Measurements from ENCODE around the gene C14orf119.

Gene C14orf119

GRCh38 chr14:23071244-23071920, 23.9 kb upstream of the C14orf119 start:
- Histone ChIP-seq H3K4me1 (ENCODE audit: insufficient read depth, poor library complexity, severe bottlenecking) (peaks cover 17% of the 10 kb centered on the region), H3K27me3 (ENCODE audit: insufficient read depth, poor library complexity, severe bottlenecking) (no peaks in the 10 kb centered on the region), H3K27ac (ENCODE audit: poor library complexity, severe bottlenecking) (peak overlapping the region; percentile 64), H3K36me3 (ENCODE audit: low read depth) (peaks cover 82% of the 10 kb centered on the region), H3K4me3 (ENCODE audit: severe bottlenecking) (peak overlapping the region; percentile 48), H3K9me3 (ENCODE audit: severe bottlenecking) (no peaks in the 10 kb centered on the region)
- DNase-seq (ENCODE audit: low spot score) (peak; percentile 90), ATAC-seq (ENCODE audit: low read depth) (peak; percentile 94)
- TF ChIP-seq, protein P1, sequence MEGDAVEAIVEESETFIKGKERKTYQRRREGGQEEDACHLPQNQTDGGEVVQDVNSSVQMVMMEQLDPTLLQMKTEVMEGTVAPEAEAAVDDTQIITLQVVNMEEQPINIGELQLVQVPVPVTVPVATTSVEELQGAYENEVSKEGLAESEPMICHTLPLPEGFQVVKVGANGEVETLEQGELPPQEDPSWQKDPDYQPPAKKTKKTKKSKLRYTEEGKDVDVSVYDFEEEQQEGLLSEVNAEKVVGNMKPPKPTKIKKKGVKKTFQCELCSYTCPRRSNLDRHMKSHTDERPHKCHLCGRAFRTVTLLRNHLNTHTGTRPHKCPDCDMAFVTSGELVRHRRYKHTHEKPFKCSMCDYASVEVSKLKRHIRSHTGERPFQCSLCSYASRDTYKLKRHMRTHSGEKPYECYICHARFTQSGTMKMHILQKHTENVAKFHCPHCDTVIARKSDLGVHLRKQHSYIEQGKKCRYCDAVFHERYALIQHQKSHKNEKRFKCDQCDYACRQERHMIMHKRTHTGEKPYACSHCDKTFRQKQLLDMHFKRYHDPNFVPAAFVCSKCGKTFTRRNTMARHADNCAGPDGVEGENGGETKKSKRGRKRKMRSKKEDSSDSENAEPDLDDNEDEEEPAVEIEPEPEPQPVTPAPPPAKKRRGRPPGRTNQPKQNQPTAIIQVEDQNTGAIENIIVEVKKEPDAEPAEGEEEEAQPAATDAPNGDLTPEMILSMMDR (IDR thresholded peaks at IDR 0.05; ENCODE audit: poor library complexity, severe bottlenecking) = no peak

GRCh38 chr14:23071921-23072539, 23.3 kb upstream of the C14orf119 start:
- peak overlapping the region; percentile 48 for H3K4me3 ChIP-seq (ENCODE audit: severe bottlenecking)
- ATAC-seq (ENCODE audit: low read depth) (peak; percentile 48), DNase-seq (ENCODE audit: low spot score) (peak; percentile 62)
- H3K9me3 ChIP-seq (ENCODE audit: severe bottlenecking) = no peaks in the 10 kb centered on the region
- H3K4me1 ChIP-seq (ENCODE audit: insufficient read depth, poor library complexity, severe bottlenecking) = peaks cover 20% of the 10 kb centered on the region
- no peaks in the 10 kb centered on the region for H3K27me3 ChIP-seq (ENCODE audit: insufficient read depth, poor library complexity, severe bottlenecking)
- H3K27ac ChIP-seq (ENCODE audit: poor library complexity, severe bottlenecking) = peak overlapping the region; percentile 64
- TF ChIP-seq, protein P1 (IDR thresholded peaks at IDR 0.05; ENCODE audit: poor library complexity, severe bottlenecking) = no peak
- H3K36me3 ChIP-seq (ENCODE audit: low read depth) = peaks cover 82% of the 10 kb centered on the region

GRCh38 chr14:23074906-23075305, 20.4 kb upstream of the C14orf119 start:
- no peak for DNase-seq (ENCODE audit: low spot score)
- Histone ChIP-seq H3K27ac (ENCODE audit: poor library complexity, severe bottlenecking) (no peak overlapping the region), H3K4me3 (ENCODE audit: severe bottlenecking) (no peak overlapping the region), H3K4me1 (ENCODE audit: insufficient read depth, poor library complexity, severe bottlenecking) (peaks cover 38% of the 10 kb centered on the region), H3K36me3 (ENCODE audit: low read depth) (peaks cover 83% of the 10 kb centered on the region), H3K9me3 (ENCODE audit: severe bottlenecking) (no peaks in the 10 kb centered on the region), H3K27me3 (ENCODE audit: insufficient read depth, poor library complexity, severe bottlenecking) (no peaks in the 10 kb centered on the region)
- TF ChIP-seq, protein P1 (IDR thresholded peaks at IDR 0.05; ENCODE audit: poor library complexity, severe bottlenecking) = no peak
- ATAC-seq (ENCODE audit: low read depth) = no peak

DNA sequence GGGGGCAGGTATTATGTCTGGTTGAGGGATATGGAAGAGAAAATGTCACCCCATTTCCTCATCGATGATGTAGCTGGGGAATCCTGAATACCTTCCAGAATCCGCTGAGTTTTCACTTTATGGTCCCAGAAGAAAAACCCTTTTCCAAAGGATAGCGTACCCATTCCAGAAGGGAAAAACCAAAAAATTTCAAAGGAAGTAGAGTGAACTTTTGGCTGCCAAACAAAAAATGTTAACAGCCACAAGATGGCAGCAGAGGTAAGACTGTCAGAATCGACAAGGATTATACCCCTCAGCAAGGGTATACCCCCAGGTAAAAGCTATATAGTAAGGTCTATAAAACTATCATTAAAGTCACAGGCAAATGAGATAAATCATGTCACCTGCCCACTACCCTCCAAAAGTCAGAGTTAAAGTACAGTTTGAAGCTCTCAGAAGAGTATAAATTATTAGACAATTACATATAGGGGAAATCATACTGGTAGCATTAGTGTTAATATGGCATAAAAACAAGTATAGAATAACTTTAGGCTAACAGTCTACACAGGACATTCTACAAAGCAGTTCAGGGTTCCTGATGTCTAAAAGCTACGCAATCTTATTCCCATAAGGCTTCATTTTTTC, 18.4 kb upstream of the C14orf119 start:
- Histone ChIP-seq H3K27me3 (ENCODE audit: insufficient read depth, poor library complexity, severe bottlenecking) (no peaks in the 10 kb centered on the region), H3K27ac (ENCODE audit: poor library complexity, severe bottlenecking) (peak overlapping the region; percentile 81), H3K4me3 (ENCODE audit: severe bottlenecking) (no peak overlapping the region), H3K4me1 (ENCODE audit: insufficient read depth, poor library complexity, severe bottlenecking) (peaks cover 34% of the 10 kb centered on the region), H3K36me3 (ENCODE audit: low read depth) (peaks cover 100% of the 10 kb centered on the region), H3K9me3 (ENCODE audit: severe bottlenecking) (no peaks in the 10 kb centered on the region)
- DNase-seq (ENCODE audit: low spot score) (no peak), ATAC-seq (ENCODE audit: low read depth) (no peak)
- TF ChIP-seq, protein P1 (IDR thresholded peaks at IDR 0.05; ENCODE audit: poor library complexity, severe bottlenecking) = peak; percentile 96
